Osteoblast (primary cell): ENCODE data around the gene HHEX. TPM values are rescaled to one million over a fixed set of nuclear protein-coding genes. Genes with fewer than 3 reads are reported as not detected.

Experiments
- DNase-seq: peaks from one replicate; pipeline ENCODE4 v3.0.0; 2011; ENCODE audit warnings: low spot score, mixed read lengths; ENCODE audit not compliant: insufficient read length; ENCODE audit errors: missing footprints
- H2AFZ ChIP-seq: 2 replicates; pipeline ENCODE4 v1.6.0; 2011; ENCODE audit warnings: mild to moderate bottlenecking, low read length
- H3K27ac ChIP-seq: 2 replicates; pipeline ENCODE4 v1.5.1; 2011; ENCODE audit warnings: mild to moderate bottlenecking, low read depth, low read length, moderate library complexity
- H3K27me3 ChIP-seq: 2 replicates; pipeline ENCODE4 v1.6.0; 2012; ENCODE audit warnings: mild to moderate bottlenecking, control low read depth, inconsistent platforms, low read length, moderate library complexity; ENCODE audit not compliant: insufficient read depth
- H3K36me3 ChIP-seq: 2 replicates; pipeline ENCODE4 v1.5.1; 2011; ENCODE audit warnings: mild to moderate bottlenecking, low read length, control low read depth, moderate library complexity; ENCODE audit not compliant: insufficient read depth
- H3K4me1 ChIP-seq: 2 replicates; pipeline ENCODE4 v1.5.1; 2011; ENCODE audit warnings: mild to moderate bottlenecking, low read length, control low read depth, moderate library complexity; ENCODE audit not compliant: insufficient read depth
- H3K4me2 ChIP-seq: 2 replicates; pipeline ENCODE4 v1.6.0; 2011; ENCODE audit warnings: mild to moderate bottlenecking, low read length; ENCODE audit not compliant: insufficient read depth
- H3K4me3 ChIP-seq: fragments of 200-600 bp; sonication (generic); 3 replicates; pipeline ENCODE4 v1.5.1; 2012; ENCODE audit warnings: mild to moderate bottlenecking, low read length, inconsistent platforms; ENCODE audit not compliant: insufficient read depth
- H3K79me2 ChIP-seq: 2 replicates; pipeline ENCODE4 v1.6.0; 2012; ENCODE audit warnings: mild to moderate bottlenecking, low read length, control low read depth, inconsistent platforms; ENCODE audit not compliant: insufficient read depth
- H3K9me3 ChIP-seq: 2 replicates; pipeline ENCODE4 v1.5.1; 2011; ENCODE audit warnings: low read depth, low read length, control low read depth
- H4K20me1 ChIP-seq: 2 replicates; pipeline ENCODE4 v1.6.0; 2012; ENCODE audit warnings: mild to moderate bottlenecking, low read length, control low read depth; ENCODE audit not compliant: insufficient read depth
- CTCF ChIP-seq: IDR thresholded peaks from 2 replicates; pipeline ENCODE4 v1.5.1; 2011; ENCODE audit warnings: mild to moderate bottlenecking, low read depth, low read length, moderate library complexity; ENCODE audit errors: extremely low read depth
- total RNA-seq: library from RNA; depleted of rRNA; stranded (reverse); fragments of >200 nt; gene quantifications from 2 replicates; pipeline ENCODE4 v1.2.3, GENCODE V29; 2012

The HHEX gene
- total RNA-seq, 1 donor, result 0.36 TPM

DNA sequence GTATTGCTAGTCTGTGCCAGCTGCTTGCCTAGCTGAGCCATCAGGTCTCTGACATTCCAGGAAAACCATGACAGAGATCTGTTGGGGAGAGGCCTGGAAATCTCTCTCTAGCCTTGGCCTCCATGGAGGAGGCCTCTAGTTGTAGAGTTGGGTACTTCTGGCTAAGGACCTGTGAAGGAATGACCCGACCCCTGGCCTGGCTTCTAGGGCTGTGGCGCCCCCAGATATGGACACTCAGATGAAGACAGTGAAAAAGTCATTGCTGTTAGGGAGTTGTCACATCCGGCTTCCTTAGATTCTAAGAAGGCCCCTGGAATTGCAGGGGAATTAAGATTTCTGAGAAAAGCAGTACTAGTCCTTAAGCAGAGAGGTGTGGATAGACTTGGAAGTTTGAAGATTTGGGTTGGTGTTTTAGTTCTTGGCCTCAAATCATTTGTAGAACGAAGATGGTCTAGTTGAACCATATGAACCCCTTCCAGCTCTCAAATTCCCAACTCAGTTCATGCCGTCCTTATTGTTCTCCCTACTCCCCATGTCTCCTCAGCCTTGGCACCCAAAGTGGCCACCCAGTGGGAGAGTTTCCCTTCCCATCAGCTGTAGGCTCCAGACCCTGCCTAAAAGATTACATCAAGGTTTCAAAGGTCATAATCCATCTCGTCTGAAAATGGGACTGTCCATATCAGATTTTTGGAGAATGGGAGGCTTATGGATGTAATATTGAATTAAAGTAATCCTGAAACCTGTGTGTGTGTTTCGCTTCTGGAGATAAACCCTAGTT is 7.0 kb downstream of the HHEX start:
- Histone ChIP-seq H4K20me1 (no peaks in the 10 kb centered on the region), H2AFZ (peak overlapping the region; percentile 84), H3K4me1 (peaks cover 6% of the 10 kb centered on the region), H3K79me2 (no peaks in the 10 kb centered on the region), H3K4me3 (peak overlapping the region; percentile 70), H3K27ac (no peak overlapping the region), H3K36me3 (no peaks in the 10 kb centered on the region), H3K4me2 (peak overlapping the region; percentile 74), H3K27me3 (no peaks in the 10 kb centered on the region), H3K9me3 (no peaks in the 10 kb centered on the region)
- DNase-seq, result peak; percentile 65
- no peak for TF ChIP-seq CTCF

DNA sequence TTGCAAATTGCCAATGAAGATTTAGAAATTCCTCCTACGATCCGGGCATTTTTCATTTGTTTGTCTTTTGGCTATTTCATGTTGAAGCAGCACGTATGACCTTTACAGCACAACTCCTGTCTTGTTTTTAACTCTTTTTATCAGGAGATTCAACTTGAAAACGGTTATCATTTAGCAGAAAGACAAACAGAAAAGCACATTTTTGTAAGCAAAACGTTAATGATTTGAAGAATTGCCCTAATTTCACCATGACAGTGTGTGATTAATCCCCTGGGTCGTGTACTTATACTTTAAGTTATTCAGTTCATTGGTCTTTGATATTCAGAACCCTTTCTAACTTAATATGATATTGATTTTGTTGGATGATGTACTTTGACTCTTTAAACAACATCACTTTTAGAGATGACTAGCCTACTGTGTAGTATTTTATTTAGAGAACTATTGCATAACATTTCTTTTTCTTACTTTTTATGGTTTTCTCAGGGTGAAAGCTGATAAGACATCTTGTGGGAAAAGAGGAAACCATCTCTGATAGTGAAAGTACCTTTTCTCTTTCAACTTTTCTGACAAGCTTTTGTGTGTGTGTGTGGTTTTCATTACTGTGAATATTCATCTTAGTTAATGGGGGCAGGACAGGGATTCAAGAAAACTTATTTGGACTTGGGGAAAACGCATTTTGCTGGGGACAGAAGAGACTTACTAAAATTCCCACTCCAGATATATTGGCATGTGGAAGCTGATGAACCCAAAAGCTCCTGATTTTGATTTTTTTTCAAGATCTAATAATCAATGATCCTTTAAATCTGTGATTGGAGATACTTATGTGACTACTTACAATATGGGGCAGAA is 8.1 kb downstream of the HHEX start:
- no peaks in the 10 kb centered on the region for H3K36me3 ChIP-seq
- H3K4me3 ChIP-seq, result no peak overlapping the region
- no peaks in the 10 kb centered on the region for H4K20me1 ChIP-seq
- H3K27me3 ChIP-seq, result no peaks in the 10 kb centered on the region
- no peaks in the 10 kb centered on the region for H3K79me2 ChIP-seq
- H3K27ac ChIP-seq, result no peak overlapping the region
- H3K9me3 ChIP-seq, result no peaks in the 10 kb centered on the region
- no peak overlapping the region for H2AFZ ChIP-seq
- peaks cover 6% of the 10 kb centered on the region for H3K4me1 ChIP-seq
- H3K4me2 ChIP-seq, result no peak overlapping the region
- TF ChIP-seq CTCF, result no peak
- DNase-seq, result peak; percentile 72

- Histone ChIP-seq H3K27me3 (no peaks in the 10 kb centered on the region), H3K4me3 (peak overlapping the region; percentile 69), H4K20me1 (no peaks in the 10 kb centered on the region), H3K4me2 (peak overlapping the region; percentile 81), H3K36me3 (no peaks in the 10 kb centered on the region), H2AFZ (peak overlapping the region; percentile 85), H3K9me3 (no peaks in the 10 kb centered on the region), H3K27ac (no peak overlapping the region), H3K79me2 (no peaks in the 10 kb centered on the region), H3K4me1 (peaks cover 6% of the 10 kb centered on the region)
- TF ChIP-seq CTCF, result no peak
- peak; percentile 82 for DNase-seq
Measured at GRCh38 chr10:92699193-92699517, 9.4 kb downstream of the HHEX start.
